GM18502 (cell line): ENCODE measurements around the gene PEPD.
"Not testable (repeated sequence)": the region's sequence is repeated elsewhere in the genome, so short reads cannot be mapped to it uniquely, and the experiment has no call there.

Experiments
- ATAC-seq: cut with Tn5 transposase; IDR thresholded peaks from one replicate; pipeline ENCODE4 v1.9.1; 2021; ENCODE audit warnings: mild to moderate bottlenecking; ENCODE audit not compliant: unreplicated experiment, poor library complexity

PEPD gene

DNA sequence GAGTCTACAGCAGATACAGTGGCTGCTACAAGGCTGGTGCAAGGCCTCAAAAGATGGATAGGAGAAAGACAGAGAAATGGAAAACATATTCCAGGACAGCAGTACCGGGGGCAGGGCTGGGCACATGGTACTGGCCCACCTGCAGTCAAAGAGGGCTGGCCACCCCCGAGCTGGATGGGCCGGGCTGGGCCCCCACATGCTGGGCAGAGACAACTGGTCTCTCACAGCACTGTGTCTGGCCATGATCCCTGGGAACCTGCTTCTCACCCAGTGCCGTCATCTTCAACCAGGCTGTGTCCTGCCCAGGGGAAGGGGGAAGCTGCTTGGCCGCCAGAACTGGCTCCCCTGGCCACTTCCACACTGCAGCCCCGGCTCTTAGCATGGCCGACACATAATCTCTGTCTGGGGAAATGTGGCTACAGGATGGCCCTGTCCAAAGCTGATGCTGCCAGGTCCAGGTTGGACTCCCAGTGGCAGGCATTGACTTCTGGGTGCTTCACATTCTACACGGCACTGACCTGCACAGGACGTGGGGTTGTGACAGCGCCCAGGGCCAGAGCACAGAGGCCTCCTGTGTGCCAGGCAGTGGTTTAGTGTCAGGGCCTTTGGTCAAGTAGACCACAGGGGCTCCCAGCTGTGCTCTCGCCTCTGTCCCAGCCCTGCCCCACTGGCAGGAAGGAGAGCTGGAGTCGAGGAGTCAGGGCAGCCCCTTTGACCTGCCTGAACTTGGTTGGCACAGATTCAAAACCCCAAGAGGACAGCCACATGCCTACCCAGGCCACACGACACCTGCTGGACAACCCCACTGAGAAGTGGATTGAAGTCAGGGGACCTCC is 21.7 kb downstream of the PEPD start:
- ATAC-seq = no peak

DNA sequence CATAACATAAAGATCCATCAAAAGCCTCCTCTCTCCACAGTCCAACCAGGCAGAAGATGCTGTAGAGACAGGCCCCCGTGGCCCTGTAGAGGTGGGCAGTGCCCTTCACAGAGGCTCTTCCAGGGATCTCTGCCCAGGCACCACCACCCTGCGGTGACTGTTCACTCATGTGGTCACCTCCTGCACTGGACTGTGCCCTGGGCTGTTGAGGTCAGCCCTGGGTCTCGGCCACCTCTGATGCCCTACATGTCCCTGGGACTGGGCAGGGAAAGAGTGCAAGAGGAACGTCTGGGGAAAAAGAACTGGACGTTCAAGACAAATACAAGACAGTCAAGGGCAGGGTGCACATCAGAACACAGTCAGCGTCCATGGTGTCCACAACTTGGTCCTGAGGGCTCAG is 22.3 kb downstream of the PEPD start:
- no peak for ATAC-seq

DNA sequence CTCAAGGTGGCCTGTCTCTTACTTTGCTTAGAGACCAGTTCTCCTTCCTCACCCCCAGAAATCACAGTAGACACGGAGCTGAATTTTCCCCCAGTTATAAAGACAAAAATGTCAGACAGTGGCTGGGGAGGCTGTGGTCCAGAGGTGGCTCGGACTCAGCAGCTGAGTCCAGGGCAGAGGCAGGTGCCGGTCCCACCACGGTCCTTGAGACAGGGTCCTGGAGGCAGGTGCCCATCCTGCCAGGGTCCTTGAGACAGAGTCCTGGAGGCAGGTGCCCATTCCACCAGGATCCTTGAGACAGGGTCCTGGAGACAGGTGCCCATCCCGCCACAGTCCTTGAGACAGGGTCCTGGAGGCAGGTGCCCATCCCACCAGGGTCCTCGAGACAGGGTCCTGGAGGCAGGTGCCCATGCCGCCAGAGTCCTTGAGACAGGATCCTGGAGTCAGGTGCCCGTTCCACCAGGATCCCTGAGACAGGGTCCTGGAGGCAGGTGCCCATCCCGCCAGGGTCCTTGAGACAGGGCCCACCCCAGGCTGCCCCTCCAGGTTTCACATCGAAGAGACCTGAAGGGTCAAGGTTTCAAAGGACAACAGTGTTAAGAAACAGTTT is 23.1 kb downstream of the PEPD start:
- ATAC-seq = no peak

DNA sequence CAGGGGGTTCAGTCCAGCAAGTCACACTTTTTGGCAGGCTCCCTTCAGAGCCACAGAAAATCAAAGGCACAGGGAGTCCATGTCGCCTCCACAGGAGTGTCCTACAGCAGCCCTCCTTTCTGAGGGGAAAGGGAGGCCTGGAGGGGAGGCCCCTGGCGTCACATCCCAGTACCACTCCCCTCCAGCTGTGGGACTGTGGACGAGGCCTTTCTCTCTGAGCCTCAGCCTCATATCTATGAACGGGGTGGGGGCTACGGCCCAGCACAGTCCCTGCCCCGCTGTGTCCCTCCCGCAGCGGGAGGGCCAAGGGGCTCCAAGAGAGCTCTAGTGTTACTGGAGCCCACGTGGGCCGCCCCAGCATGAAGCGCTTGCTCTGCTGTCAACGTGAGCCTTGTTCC is 23.8 kb downstream of the PEPD start:
- ATAC-seq = no peak

DNA sequence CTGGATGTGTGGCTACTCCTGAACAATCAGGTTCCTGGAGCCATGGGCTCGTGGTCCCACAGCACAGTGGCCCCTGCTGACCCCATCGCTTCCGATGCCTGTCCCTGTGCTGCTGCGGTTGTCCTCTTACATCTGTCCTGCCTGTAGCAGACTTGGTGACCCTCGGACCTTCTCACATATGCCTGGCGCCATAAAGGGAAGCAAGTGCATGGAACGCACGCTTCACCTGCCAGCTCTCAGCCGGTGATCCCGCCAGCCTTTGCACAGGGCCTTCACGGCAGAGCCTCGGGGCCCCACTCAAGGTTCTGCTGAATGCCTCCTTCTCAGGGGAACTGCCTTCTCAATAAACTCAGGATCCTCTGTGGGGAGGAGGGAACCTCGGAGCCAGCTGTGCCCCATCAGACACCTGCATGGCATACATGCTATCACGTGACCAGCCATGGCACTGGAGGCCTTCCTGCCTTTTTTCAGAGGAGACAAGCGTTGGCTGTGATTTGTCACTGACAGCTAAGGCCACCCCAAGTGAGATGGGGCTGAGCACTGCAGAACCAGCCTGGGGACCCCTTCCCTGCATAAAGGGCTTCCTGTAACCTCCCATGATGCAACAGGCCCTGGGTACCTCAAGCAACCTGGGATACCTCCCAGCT is 24.3 kb downstream of the PEPD start:
- no peak for ATAC-seq

DNA sequence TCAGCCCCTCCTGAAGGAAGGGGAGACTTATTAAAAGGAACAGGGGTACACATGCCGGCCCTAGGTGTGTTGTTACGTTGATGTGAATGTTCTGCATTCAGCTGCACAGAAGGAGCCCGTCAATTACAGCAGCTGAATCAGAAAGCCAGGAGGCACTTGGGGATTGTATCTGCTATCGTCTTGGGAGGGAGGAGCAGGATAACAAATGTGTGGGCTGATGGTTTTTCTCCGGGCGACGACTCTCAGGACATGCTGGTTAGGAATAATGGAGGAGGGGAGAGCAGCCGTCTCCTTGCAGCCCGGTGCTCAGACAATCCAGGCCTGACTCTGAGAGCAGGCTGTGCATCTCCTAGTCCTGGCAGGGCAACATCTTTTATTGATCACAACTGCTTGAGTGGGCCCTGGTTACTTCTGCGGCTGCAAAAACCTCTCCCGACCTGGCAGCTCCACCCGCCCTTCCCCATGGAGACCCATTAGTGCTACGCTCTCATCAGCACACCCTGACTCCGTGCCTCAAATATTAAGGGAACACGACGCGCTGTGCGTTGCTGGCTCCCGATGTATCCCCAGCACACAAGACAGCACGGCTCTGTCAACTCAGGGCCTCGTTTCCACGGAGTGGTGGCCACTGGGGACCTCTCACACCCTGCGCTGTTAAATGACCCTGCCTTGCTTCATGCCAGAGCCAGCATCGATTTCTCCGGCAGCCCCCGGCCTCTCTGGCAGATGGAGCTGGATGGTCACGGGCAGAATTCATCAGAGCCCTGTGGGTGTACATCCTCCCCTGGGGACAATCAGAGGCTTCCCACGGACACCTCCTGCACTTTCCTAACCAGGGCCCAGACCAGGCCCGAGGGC is 25.3 kb downstream of the PEPD start:
- ATAC-seq = no peak

DNA sequence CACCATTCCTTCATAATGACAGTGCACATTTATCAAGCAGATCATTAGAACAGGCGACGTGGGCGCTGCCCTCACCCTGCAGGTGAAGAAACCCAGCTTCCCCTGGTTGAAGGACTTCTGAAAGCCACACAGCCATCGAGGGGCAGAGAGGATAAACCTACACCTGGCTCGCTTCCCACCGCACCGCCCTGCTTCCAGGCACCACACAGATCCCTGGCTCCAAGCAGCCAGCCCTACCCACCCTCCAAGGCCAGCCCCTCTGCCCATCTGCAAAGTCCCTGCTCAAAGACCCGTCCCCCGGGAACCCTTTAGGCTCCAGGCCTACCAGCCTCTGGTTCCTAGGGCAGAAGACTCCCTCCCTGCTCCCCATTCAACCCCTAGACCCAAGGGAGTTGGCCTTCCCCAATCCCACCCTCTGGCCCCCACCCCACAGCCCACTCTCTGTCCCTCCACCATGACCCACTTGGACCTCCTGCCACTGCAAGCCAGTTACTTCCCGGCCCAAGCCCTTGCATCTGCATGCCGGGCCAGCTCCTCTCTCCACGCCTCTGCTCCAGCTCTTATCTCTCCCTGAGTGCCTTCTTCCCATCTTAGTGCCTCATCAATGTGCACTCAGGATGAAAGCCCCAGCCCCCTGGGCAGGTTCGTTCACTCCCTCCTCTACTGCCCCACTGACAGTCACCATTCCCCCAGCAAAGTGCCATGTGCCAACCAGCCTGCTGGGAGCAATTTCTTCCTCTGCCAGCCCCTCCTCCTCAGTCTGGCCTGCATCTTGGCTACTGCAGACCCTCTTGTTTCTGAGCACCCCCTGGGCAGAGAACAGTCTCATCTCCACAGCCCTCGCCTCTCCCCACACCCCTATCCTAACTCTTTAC is 28.0 kb downstream of the PEPD start:
- ATAC-seq = no peak

DNA sequence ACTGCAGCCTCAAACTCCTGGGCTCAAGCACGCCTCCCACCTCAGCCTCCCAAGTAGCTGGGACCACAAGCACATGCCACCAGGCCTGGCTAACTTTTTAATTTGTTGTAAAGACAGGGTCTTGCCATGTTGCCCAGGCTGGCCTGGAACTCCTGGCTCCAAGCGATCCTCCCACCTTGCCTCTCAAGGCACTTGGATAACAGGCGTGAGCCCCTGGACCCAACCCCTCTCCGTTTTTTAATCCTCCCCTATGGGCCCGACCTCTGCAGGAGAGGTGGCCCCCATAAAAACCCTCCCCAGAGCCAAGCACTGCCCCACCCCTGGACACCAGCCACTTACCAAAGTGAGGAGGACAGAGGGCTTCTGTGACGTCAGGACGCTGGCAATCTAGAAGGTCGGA is 28.6 kb downstream of the PEPD start:
- ATAC-seq = no peak

DNA sequence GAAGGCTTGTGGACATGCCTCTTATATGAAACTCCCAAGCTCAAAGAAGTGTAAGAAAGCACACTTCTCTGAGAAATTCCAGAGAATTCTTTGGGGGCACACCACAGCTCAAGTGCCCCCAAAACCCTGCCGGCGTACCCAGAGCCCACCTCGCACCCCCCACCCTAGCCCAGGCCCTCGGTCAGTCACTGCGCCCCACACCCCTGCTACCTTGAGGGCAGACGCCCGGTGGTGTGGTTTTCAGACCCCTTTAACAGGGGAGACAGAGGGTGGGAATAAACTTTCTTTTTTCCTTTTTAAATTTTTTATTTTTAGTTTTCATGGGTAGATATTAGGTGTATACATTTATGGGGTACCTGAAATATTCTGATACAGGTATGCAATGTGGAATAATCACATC is 29.5 kb downstream of the PEPD start:
- no peak for ATAC-seq

DNA sequence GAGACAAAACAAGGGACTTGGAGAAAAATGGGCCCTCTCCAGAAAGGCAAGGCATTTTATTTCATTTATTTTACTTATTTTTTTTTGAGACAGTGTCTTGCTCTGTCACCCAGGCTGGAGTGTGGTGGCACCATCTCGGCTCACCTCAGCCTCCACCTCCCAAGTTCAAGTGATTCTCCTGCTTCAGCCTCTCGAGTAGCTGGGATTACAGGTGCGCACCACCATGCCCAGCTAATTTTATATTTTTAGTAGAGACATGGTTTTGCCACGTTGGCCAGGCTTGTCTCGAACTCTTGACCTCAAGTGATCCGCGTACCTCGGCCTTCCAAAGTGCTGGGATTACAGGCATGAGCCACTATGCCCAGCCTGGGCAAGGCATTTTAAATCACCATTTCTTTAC is 31.0 kb downstream of the PEPD start:
- ATAC-seq = not testable (repeated sequence)

DNA sequence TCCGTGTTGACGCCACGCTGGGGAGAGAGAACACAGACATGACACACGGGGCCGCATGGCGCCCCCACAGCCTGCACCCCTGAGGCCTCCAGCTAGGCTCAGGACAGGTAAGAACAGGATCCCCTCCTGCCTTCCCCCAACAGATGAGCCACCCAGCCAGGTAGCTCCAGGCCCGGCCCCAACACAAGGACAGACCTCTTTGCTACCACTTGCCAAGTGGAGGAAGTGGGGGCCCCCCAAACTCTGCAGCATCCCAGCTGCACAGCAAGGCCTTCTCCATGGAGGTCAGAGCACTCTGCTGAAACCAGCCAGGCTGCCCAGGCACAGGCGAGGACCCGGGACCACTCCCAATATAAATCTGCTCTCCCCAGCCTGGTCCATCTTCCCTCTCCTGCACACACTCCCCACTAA is 31.5 kb downstream of the PEPD start:
- ATAC-seq = no peak

DNA sequence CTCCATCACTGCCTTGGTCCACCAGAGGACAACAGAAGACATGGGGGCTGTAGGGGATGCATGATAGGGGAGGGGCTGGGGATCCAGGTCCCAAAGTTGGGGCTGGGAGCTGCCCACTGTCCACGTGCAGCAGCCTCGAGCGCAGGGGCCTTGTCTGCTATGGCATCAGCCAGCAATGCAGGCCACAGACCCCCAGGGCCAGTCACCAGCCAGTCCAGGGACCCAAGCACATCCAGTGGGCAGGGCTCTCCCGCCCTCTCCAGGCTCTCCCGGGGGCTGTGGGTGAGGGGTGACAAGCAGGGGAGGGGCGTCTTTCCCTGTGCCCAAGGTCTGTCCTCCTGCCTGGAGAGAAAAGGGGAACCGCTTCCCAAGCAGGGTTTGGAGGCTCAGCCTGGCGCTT is 32.8 kb downstream of the PEPD start:
- no peak for ATAC-seq

DNA sequence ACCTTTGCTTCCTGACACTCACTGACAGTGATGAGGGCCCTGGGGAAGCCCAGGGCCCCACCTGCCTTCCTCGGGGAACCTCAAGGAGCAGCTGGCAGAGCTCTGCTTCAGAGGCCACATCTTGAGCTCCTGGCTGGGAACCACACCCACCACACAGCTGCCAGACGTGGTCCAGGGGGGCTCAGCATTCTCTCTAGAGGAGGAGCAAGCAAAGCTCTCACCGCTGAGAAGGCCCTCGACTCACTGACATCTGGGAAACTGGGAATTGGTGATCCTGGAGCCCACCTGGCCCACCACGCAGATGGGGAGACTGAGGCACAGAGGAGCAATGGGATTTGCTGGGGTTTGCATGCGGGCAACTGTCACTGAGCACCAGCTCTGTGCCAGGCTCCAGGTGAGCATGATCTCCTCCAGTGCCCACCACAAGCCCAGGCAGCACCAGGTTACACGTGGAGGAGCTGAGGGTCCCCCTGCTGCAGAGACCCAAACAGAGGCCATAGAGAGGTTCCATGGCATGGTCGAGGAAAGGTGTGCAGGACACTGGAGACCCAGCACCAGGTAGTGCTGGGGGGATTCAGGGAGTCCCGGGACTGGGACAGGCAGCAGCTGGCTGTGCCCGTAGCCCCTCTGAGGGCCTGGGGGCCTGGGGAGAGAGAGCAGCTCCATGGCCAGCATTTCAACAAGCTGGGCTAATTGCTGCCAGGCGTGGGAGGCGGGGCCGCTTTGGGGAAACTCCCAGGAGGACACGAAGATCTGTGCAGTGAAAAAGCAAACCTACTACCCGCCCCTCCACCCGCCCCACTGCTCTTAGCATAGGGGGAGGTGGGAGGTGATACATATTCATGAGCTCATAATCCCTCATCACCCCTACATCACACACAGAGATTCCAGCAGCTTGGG is 33.4 kb downstream of the PEPD start:
- no peak for ATAC-seq

DNA sequence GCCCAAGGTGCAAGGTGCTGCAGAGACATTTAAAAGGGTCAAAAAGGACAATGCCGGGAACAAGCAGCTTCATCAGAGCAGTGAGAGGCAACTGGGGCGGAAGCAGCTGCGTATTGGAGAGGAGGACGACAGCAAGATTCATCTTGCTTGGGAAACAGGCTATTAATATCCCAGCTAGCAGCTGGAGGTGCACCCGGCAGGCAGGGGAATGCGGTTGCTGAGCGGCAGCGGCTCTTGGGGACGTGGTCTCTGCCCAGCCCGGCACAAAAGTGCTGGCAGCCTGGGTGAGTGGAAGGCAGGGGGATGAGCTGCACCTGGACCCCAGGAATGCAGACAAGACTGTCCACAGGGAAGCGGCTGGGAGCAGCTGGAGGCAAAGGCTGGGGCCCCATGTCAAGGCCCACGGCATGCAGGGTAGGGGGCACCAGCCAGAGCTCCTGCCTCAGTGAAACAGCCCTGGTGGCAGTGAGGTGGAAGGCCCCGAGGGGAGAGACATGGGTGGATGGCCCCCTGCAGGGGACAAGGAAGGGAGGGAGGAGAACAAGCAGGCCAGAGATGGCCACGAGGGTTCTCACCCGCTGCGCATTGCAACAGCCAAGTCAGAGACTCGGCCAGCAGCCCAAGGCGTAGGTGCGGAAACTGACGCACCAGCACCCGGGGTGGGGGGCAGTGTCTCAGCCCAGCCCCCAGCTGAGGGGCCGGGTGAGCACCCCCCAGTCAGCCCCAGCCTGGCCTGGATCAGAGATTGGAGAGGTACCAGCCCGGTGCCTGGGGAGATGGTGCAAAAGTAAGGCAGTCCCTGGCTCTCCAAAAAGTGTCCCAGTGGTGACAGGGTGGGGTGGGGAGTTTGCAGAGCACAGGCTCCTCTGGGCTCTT is 34.4 kb downstream of the PEPD start:
- no peak for ATAC-seq

DNA sequence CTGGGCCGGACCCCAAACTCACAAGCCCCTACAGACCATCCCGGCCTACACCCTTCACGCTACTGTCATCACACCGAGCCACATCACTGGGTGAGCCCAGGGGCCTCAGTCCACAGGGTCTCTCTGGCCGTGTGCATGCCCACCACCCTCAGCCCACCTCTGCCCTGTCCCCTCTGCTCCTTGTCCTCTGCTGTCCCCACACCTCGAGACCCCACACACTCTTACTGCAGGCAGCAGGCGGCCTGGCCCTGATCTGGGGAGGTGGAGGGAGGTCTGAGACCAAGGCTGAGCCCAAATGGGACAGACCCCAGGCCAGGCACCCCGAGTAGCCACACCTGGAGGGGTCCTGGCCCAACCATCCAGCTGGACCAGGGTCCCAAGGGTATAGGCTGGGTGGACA is 35.2 kb downstream of the PEPD start:
- ATAC-seq = no peak

DNA sequence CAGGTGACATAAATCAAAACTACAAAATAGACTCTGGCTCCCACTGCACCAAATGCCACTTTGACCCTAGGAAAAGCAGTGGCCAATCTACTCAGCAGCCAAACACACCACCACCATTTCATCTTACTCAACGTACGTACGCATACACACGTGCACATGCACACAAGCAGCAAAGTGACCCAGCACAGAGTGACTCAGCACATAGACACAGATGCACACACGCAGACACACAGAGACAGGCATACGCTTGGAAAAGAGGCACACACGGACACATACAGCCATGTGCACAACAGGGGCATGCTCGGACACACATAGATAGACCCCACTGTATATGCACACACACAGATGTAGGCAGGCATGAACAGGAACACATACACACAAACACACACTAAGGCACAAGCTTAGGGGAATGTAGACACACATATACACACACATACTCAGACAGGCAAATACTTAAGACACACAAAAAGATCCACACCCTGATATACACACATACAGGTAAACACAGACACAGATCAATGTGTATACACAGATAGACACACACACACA is 37.3 kb downstream of the PEPD start:
- no peak for ATAC-seq

DNA sequence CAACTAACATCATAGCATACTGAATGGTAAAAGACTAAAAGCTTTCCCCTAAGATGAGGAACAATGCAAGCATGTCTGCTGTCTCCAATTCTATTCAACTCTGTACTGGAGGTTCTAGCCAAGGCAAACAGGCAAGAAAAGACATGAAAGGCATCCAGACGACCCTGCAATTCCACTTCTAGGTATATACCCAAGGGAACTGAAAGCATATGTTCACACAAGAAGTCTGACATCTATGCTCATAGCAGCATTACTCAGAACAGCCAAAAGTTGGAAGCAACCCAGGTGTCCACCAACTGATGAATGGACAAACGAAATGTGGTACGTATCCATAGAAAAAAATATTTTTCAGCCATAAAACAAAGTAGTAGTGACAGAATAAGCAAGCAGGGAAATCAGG is 39.1 kb downstream of the PEPD start:
- ATAC-seq = no peak

DNA sequence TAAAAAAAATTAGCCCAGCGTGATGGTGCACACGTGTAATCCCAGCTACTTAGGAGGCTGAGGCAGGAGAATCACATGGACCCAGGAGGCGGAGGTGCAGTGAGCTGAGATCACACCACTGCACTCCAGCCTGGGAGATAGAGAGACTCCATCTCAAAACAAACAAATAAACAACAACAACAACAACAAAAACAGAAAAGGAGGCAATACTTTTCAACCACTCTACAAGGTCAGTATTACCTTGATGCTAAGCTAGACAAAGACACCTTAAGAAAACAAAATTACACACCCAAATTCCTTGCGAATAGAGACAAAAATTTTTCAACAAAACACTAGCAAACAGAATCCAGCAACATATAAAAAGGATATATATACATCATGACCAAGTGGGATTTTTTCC is 39.7 kb downstream of the PEPD start:
- ATAC-seq = no peak
